Skeletal muscle satellite cell (primary cell): ENCODE data around the gene AMBRA1.
"Not testable (repeated sequence)": the region's sequence is repeated elsewhere in the genome, so short reads cannot be mapped to it uniquely, and the experiment has no call there.

ENCODE experiments used
- H3K27me3 ChIP-seq: 2 replicates; pipeline ENCODE4 v1.7.0; 2013; ENCODE audit warnings: low read length; ENCODE audit not compliant: control insufficient read depth, insufficient read depth
- H3K36me3 ChIP-seq: 2 replicates; pipeline ENCODE4 v1.7.0; 2013; ENCODE audit warnings: mild to moderate bottlenecking, control low read depth, low read length; ENCODE audit not compliant: insufficient read depth
- H3K4me1 ChIP-seq: 2 replicates; pipeline ENCODE4 v1.7.0; 2013; ENCODE audit warnings: low read length; ENCODE audit not compliant: control insufficient read depth, insufficient read depth
- H3K4me2 ChIP-seq: 2 replicates; pipeline ENCODE4 v1.7.0; 2013; ENCODE audit warnings: mild to moderate bottlenecking, low read length
- H3K4me3 ChIP-seq: 2 replicates; pipeline ENCODE4 v1.7.0; 2013; ENCODE audit warnings: low read length
- H3K9ac ChIP-seq: 2 replicates; pipeline ENCODE4 v1.7.0; 2013; ENCODE audit warnings: mild to moderate bottlenecking, low read depth, low read length, moderate library complexity
- H3K9me3 ChIP-seq: replicated peaks from 2 replicates; pipeline ENCODE4 v1.7.0; 2013; ENCODE audit warnings: mild to moderate bottlenecking, control low read depth, low read length

AMBRA1 gene

DNA sequence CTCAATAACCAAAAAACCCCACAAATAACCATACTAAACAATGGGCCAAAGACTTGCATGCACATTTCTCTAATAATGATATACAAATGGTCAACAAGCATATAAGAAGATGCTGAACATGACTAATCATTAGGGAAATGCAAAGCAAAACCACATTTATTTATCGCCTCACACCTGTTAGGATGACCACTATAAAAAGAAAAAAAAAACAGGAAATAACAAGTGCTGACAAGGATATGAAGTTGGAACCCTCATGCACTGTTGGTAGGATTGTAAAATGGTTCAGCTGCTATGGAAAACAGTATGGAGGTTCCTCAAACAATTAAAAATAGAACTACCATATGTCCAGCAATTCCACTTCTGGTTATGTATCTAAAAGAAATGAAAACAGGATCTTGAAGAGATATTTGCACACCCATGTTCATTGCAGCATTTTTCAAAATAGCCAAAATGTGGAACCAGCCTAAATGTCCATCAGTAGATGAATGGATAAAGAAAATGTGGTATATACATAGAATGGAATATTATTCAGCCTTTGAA, 66.2 kb downstream of the AMBRA1 start:
- Histone ChIP-seq H3K9ac (no peak overlapping the region), H3K27me3 (no peaks in the 10 kb centered on the region), H3K4me1 (no peaks in the 10 kb centered on the region), H3K4me3 (no peak overlapping the region), H3K36me3 (no peaks in the 10 kb centered on the region), H3K4me2 (no peak overlapping the region), H3K9me3 (no peaks in the 10 kb centered on the region)

DNA sequence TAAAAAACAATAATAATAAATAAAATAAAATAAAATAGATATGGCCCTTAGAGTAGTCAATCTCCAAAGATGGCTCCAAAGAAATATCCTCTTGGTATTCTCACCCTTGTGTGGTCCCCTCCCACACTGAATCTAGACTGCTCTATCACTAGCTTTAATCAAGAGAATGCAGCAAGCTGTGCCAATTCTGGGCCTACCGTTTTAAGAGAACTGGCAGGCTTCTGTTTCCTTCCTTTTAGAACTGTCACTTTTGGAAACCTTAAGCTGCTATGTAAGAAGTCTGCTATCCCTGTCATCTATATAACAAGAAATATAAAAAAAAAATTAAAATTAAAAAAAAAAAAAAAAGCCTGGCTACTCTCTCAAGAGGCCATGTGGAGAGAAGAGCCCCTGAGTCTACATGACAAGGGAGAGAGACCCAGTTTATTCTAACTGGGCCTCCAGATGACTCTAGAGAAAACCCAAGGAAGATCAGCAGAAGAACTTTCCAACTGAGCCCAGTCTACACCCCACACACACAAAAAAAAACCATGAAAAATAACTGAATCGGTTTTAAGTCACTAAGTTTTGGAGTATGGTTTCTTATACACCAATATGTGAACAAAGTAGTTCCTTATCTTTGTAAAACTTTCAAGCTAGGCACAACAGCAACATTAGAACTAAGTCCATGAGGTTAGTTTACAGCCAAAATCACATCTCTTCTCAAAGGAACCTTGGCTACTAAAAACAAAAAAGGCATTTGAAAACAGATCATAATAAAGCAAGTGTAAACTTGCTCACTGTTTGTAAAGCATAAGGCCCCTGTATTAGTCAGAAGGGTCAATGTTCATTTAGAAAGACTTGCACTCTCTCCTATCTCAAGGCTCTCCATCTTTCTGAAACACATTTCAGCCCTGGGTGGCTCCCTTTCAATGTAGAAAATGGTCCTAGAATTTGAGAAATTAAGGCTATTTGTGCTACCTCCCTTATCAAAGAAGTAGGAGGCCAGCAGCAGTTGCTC, 67.3 kb downstream of the AMBRA1 start:
- Histone ChIP-seq H3K4me2 (no peak overlapping the region), H3K4me1 (peaks cover under 1% of the 10 kb centered on the region), H3K9me3 (no peaks in the 10 kb centered on the region), H3K9ac (no peak overlapping the region), H3K4me3 (no peak overlapping the region), H3K27me3 (no peaks in the 10 kb centered on the region), H3K36me3 (no peaks in the 10 kb centered on the region)

DNA sequence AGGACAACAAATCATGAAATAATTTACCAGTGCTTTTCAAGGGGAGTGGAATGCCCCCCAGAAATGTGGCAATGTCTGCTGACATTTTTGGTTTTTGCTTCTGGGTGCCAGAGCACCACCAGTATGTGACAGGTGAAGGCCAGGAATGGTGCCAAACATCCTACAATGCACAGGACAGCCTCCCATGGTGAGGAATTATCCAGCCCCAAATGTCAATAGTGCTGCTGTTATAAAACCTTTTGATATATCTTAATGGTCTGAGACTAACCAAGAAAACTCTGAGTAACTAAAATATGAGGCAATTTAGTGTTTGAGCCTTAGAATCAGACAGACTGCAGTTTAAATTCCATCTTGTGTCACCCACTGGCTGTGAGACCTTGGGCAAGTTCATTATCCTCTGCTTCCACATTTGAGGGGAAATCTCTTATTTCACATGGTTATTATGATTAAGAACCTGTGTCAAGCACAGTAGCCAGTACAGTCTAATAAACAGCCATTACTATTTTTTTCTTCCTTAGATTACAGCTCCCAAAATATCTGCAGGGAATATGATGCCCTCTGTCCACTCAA, 69.5 kb downstream of the AMBRA1 start:
- Histone ChIP-seq H3K4me3 (no peak overlapping the region), H3K4me1 (peaks cover 9% of the 10 kb centered on the region), H3K4me2 (no peak overlapping the region), H3K36me3 (no peaks in the 10 kb centered on the region), H3K9ac (no peak overlapping the region), H3K9me3 (no peaks in the 10 kb centered on the region), H3K27me3 (no peaks in the 10 kb centered on the region)

DNA sequence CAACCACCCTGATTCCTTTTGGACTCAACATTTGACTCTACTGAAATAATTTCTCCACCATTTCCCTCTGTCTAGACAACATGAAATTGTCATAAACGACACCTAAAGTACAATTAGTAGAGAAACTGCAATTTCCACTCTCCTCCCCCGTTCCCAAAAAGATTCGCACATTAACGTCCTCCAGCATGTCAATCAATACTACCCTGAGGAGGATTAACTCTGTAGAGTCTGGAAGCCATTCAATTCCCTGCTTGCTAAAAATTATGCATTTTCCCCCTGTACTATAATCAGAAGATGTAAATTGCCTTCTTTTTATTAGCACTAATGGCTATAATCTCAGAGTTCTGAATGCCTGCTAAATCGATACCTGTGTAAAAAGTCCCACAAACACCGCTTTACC, 70.5 kb downstream of the AMBRA1 start:
- no peak overlapping the region for H3K4me3 ChIP-seq
- H3K27me3 ChIP-seq = no peaks in the 10 kb centered on the region
- H3K9me3 ChIP-seq = no peaks in the 10 kb centered on the region
- H3K36me3 ChIP-seq = no peaks in the 10 kb centered on the region
- no peak overlapping the region for H3K4me2 ChIP-seq
- H3K4me1 ChIP-seq = peaks cover 9% of the 10 kb centered on the region
- no peak overlapping the region for H3K9ac ChIP-seq

DNA sequence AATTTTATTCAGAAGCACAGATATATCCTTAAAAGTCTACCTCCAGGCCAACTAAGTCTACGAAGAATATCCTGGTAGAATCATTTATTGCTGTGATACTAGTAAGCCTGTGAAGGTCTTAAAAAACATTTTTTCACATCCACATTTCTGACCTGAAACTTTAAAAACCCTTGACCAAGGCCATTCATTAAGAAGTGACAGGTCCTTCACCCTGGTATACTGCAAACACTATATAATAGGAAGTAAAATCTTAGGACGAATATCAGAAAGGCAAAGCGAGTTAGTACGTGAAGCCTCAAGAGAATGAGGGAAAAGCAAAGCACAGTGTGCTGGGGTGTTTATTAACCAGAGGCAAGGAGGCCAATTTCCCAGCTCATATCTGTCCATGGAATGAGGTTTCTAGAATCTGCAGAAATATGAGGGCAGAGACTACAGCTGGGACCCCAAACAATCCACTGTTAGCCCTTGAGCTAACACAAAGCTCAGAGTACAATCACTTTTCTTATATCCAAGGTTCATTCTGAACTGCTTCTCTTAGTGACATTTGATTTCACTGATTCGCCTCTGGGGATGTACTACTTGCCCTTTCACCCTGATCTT, 71.0 kb downstream of the AMBRA1 start:
- Histone ChIP-seq H3K27me3 (no peaks in the 10 kb centered on the region), H3K4me2 (no peak overlapping the region), H3K4me3 (no peak overlapping the region), H3K4me1 (peaks cover 9% of the 10 kb centered on the region), H3K36me3 (no peaks in the 10 kb centered on the region), H3K9ac (no peak overlapping the region), H3K9me3 (no peaks in the 10 kb centered on the region)

DNA sequence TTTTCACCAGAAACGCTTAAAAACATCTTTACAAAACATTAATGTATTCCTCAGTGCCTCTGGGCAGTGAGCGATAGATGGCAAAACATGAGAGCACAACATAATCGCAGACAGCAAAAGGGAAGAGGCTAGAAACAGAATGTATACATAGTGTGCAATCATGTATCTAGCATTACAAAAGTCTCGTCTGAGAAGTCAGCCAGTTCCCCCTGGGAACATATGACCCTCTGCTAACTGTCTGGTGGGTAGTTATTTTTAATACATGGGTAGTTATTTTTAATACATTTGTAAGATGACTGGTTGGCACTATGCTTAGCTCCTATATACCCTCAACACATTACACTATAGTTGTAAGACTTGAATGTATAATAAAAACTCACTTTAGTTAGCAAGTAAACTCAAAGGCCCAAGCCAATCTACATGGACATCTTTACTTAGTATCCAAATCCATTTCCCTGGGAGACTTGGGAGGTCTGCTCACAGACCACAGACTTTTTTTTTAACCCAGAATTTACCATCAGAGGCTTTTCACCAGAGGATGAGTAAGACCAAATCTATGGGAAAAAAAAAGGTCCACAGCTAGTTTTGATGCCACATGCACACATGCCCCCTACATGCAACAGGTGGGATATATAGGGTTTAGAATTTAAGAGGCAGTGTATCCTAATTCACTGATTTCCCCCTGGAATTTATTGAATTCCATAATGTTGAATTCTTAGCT, 71.7 kb downstream of the AMBRA1 start:
- Histone ChIP-seq H3K36me3 (no peaks in the 10 kb centered on the region), H3K9ac (no peak overlapping the region), H3K4me3 (no peak overlapping the region), H3K4me2 (no peak overlapping the region), H3K27me3 (no peaks in the 10 kb centered on the region), H3K4me1 (peaks cover 9% of the 10 kb centered on the region), H3K9me3 (no peaks in the 10 kb centered on the region)

DNA sequence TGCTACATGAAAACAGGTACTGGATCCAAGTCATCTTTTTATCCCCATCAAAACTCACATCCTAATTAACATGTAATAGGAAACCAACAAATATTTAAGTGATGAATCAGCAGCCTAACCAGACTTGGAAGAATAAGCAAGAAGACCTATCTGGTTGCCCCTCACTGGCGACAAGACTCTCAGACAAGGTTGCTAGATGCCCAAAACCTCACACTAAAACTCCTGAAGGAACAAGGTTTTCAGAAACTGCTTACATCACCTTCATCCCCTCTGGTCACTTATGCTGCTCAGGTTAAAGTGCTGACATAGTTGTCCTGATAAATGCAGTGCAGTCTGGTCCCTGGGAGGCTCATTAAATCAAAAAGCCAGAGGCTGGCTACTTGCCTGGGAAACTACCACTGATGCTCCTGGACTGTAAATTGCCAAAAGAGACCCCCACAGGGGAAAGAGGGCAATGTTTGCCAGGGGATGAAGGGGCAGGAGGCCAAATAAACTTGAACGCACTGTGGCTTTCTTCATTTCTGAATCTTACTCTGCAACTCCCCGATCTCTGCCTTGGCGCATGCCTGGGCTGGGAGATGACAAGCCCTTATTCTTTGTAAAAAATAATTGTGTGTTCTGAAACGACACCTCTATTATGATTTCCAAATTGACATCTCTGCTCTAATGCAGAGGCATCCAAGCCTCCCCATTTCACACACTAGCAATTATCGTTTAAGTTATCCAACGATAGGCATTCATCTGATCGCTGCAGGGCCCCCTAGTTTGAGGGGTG, 72.7 kb downstream of the AMBRA1 start:
- no peaks in the 10 kb centered on the region for H3K36me3 ChIP-seq
- H3K4me2 ChIP-seq = no peak overlapping the region
- H3K4me1 ChIP-seq = peaks cover 9% of the 10 kb centered on the region
- no peaks in the 10 kb centered on the region for H3K9me3 ChIP-seq
- no peak overlapping the region for H3K9ac ChIP-seq
- no peaks in the 10 kb centered on the region for H3K27me3 ChIP-seq
- no peak overlapping the region for H3K4me3 ChIP-seq

DNA sequence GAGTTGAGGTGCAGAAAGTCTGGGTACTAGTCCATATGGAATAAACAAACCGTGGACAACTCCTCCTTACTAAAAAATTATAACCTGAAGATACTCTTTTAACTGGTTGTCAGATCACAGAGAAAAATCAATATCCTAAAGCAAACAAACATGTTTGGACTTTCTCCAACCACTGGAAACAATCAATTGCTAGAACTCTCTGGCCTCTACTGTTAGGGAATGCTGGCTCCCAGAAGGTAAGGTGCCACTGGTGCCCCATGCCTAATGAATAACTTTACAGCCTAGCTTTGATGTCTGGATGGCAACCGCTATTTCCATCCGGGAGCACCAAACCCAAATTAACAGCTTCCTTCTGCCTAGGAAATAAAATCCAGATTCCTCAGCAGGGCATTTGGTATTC, 74.5 kb downstream of the AMBRA1 start:
- H3K36me3 ChIP-seq = peaks cover 4% of the 10 kb centered on the region
- no peaks in the 10 kb centered on the region for H3K27me3 ChIP-seq
- peaks cover 14% of the 10 kb centered on the region for H3K4me1 ChIP-seq

DNA sequence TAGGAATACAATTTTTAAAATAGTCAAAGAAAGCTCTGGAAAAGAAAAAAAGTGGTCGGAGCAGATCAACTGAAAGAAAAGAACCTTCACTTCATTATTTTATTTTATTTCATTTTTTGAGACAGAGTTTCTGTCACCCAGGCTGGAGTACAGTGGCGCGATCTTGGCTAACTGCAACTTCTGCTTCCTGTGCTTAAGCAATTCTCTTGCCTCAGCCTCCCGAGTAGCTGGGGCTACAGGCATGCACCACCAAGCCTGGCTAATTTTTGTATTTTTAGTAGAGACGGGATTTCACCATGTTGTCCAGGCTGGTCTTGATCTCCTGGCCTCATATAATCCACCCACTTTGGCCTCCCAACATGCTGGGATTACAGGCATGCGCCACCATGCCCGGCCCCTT, 74.9 kb downstream of the AMBRA1 start:
- not testable (repeated sequence) for H3K27me3 ChIP-seq, H3K9ac ChIP-seq, H3K9me3 ChIP-seq, H3K36me3 ChIP-seq, H3K4me3 ChIP-seq, H3K4me2 ChIP-seq
- peaks cover 14% of the 10 kb centered on the region for H3K4me1 ChIP-seq

More for the DNA sequence above, 74.5 kb downstream of the AMBRA1 start:
- Histone ChIP-seq H3K9me3 (no peaks in the 10 kb centered on the region), H3K9ac (no peak overlapping the region), H3K4me3 (no peak overlapping the region), H3K4me2 (no peak overlapping the region)

DNA sequence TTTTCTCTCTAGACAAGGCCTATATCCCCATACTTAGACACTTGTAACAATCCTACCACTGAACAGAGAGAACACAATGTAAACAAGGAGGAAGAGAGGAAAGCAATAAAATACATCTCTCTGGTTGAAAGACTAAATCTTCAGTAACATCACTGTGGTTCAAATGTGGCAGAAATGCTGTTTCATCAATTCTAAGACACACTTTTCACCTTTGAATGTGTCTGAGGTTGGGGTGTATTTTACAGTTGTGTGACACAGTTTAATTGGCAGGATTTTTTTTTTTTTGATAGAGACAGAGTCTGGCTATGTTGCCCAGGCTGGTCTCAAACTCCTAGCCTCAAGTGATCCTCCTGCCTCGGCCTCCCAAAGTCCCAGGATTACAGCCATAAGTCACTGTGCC, 79.5 kb downstream of the AMBRA1 start:
- Histone ChIP-seq H3K27me3 (no peaks in the 10 kb centered on the region), H3K4me3 (no peak overlapping the region), H3K9me3 (no peaks in the 10 kb centered on the region)

More for the DNA sequence above, 79.5 kb downstream of the AMBRA1 start:
- Histone ChIP-seq H3K9ac (no peak overlapping the region), H3K4me2 (no peak overlapping the region), H3K4me1 (peaks cover 5% of the 10 kb centered on the region), H3K36me3 (peaks cover 4% of the 10 kb centered on the region)
